GM12892 (cell line): ENCODE data around the gene SUSD2.

Source experiments
- POLR2A ChIP-seq: IDR thresholded peaks from 2 replicates; pipeline ENCODE4 v1.6.1; 2011; ENCODE audit warnings: low read depth, low read length, control low read depth
- TAF1 ChIP-seq: IDR thresholded peaks from 2 replicates; pipeline ENCODE4 v1.6.1; 2011; ENCODE audit warnings: low read depth, mild to moderate bottlenecking, control low read depth, low read length, borderline replicate concordance

DNA sequence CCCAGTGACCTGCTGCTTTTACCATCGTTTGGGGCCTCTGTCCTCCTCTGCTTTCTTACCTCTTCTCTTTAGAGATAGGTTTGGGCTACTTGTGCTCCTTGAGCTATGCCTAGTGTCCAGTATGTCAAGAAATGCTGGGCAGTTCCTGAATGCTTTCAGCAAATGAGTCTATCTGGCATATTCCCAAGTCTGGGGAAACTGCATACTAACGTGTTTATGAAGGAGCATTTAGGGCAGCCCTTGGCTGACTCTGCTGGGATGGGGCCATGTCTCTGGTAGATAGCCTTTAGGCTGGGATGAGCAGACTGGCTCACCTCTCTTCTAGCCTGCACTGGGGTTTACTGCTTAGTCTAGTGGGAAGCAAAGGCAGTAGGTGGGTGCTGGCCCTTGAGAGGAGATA lies 43.7 kb upstream of the SUSD2 start:
- TF ChIP-seq TAF1 (no peak), POLR2A (no peak)
